Measurements from ENCODE around the gene TMEM164.
"Not testable (repeated sequence)": the region's sequence is repeated elsewhere in the genome, so short reads cannot be mapped to it uniquely, and the experiment has no call there.

TMEM164 gene

GRCh38 chrX:110002300-110003166 lies at the start of gene TMEM164:
TSS of gene TMEM164 (plus strand) at chrX:110003114. CDS start at chrX:110003775, 661 bp downstream.
- peak; percentile 88 for DNase-seq

GRCh38 chrX:109954333-109954732 lies 48.6 kb upstream of the TMEM164 start:
- DNase-seq = no peak

- no peak for DNase-seq
Observed at GRCh38 chrX:109954955-109955354, 48.0 kb upstream of the TMEM164 start.

GRCh38 chrX:109958266-109958665 lies 44.6 kb upstream of the TMEM164 start:
- DNase-seq = no peak

GRCh38 chrX:109959356-109959871 lies 43.5 kb upstream of the TMEM164 start:
- DNase-seq = no peak

GRCh38 chrX:109964390-109964789 lies 38.5 kb upstream of the TMEM164 start:
- no peak for DNase-seq

- DNase-seq = no peak
Observed at GRCh38 chrX:109966246-109966645, 36.7 kb upstream of the TMEM164 start.

GRCh38 chrX:109967156-109967555 lies 35.8 kb upstream of the TMEM164 start:
- DNase-seq = no peak

- not testable (repeated sequence) for DNase-seq
Observed at GRCh38 chrX:109970841-109971240, 32.1 kb upstream of the TMEM164 start.

GRCh38 chrX:109974906-109975655 lies 27.8 kb upstream of the TMEM164 start:
- no peak for DNase-seq

GRCh38 chrX:109985210-109985609 lies 17.7 kb upstream of the TMEM164 start:
- not testable (repeated sequence) for DNase-seq

GRCh38 chrX:109987884-109988283 lies 15.0 kb upstream of the TMEM164 start:
- DNase-seq = no peak

- no peak for DNase-seq
Observed at GRCh38 chrX:109990582-109991276, 12.2 kb upstream of the TMEM164 start.

GRCh38 chrX:109992203-109992602 lies 10.7 kb upstream of the TMEM164 start:
- DNase-seq = no peak

GRCh38 chrX:109995155-109995554 lies 7.8 kb upstream of the TMEM164 start:
- no peak for DNase-seq

- DNase-seq = no peak
Observed at GRCh38 chrX:109997786-109998452, 5.0 kb upstream of the TMEM164 start.

GRCh38 chrX:110000000-110000399 lies 2.9 kb upstream of the TMEM164 start:
- DNase-seq = no peak

GRCh38 chrX:110000847-110001713 lies 1.8 kb upstream of the TMEM164 start:
- DNase-seq = no peak

- DNase-seq = no peak
Observed at GRCh38 chrX:110001740-110002299, 1.1 kb upstream of the TMEM164 start.

GRCh38 chrX:110003167-110004156 lies 548 bp downstream of the TMEM164 start:
- peak; percentile 67 for DNase-seq
